ENCODE measurements around the gene ITGA5.

ITGA5 gene

GRCh38 chr12:54430471-54431069, 11.5 kb upstream of the ITGA5 start:
- no peak for DNase-seq

- no peak for DNase-seq
These were observed 10.0 kb upstream of the ITGA5 start for GRCh38 chr12:54429014-54429471.

GRCh38 chr12:54428050-54429013, 9.3 kb upstream of the ITGA5 start:
- DNase-seq, result peak in 1 of 14 donors; percentile 25

- DNase-seq, result no peak
These were observed 8.0 kb upstream of the ITGA5 start for GRCh38 chr12:54427106-54427505.

- no peak for DNase-seq
These were observed 7.6 kb upstream of the ITGA5 start for GRCh38 chr12:54426690-54427089.

GRCh38 chr12:54425702-54426101, 6.6 kb upstream of the ITGA5 start:
- DNase-seq, result no peak

- no peak for DNase-seq
These were observed 5.2 kb upstream of the ITGA5 start for GRCh38 chr12:54424224-54424623.

GRCh38 chr12:54423816-54424150, 4.7 kb upstream of the ITGA5 start:
- DNase-seq, result no peak

GRCh38 chr12:54421879-54422250, 2.8 kb upstream of the ITGA5 start:
- no peak for DNase-seq

- no peak for DNase-seq
These were observed 2.3 kb upstream of the ITGA5 start for GRCh38 chr12:54421175-54421878.

GRCh38 chr12:54420766-54421144, 1.7 kb upstream of the ITGA5 start:
- no peak for DNase-seq

GRCh38 chr12:54418441-54419087, 502 bp downstream of the ITGA5 start:
- DNase-seq, result no peak

- peak in 1 of 14 donors; percentile 21 for DNase-seq
These were observed 1.2 kb downstream of the ITGA5 start for GRCh38 chr12:54417712-54418440.

- DNase-seq, result no peak
These were observed 2.1 kb downstream of the ITGA5 start for GRCh38 chr12:54416687-54417603.

GRCh38 chr12:54415221-54415929, 3.7 kb downstream of the ITGA5 start:
- no peak for DNase-seq

GRCh38 chr12:54413284-54414190, 5.5 kb downstream of the ITGA5 start:
- DNase-seq, result peak in 1 of 14 donors; percentile 30

- peak in 1 of 14 donors; percentile 18 for DNase-seq
These were observed 6.3 kb downstream of the ITGA5 start for GRCh38 chr12:54412786-54413185.

- no peak for DNase-seq
These were observed 6.7 kb downstream of the ITGA5 start for GRCh38 chr12:54412348-54412747.
